A172 (cell line): Measurements from ENCODE around the gene KRT23. TPM values are rescaled to one million over a fixed set of nuclear protein-coding genes. Genes with fewer than 3 reads are reported as not detected.

ENCODE experiments used
- DNase-seq: peaks from one replicate; pipeline ENCODE4 v3.0.0-alpha.2; 2015; ENCODE audit warnings: low spot score
- total RNA-seq: library from RNA; depleted of rRNA; stranded (reverse); fragments of >200 nt; shearing (Covaris generic); gene quantifications from 2 replicates; pipeline ENCODE4 v1.2.3, GENCODE V29; 2014; rRNA removed

KRT23 gene
- not detected in 2 replicates for total RNA-seq

GRCh38 chr17:40937384-40937819 is at the start of gene KRT23:
Gene KRT23, minus strand, starts transcription at chr17:40937646. Its CDS starts 1,043 bp downstream, at chr17:40936603.
- no peak for DNase-seq

GRCh38 chr17:40986920-40987319 is 49.5 kb upstream of the KRT23 start:
- DNase-seq: no peak

GRCh38 chr17:40984226-40984625 is 46.8 kb upstream of the KRT23 start, which contains the start of gene KRT40:
Gene KRT40, minus strand, starts transcription at chr17:40984326. Its CDS starts 53 bp downstream, at chr17:40984273.
- no peak for DNase-seq

DNA sequence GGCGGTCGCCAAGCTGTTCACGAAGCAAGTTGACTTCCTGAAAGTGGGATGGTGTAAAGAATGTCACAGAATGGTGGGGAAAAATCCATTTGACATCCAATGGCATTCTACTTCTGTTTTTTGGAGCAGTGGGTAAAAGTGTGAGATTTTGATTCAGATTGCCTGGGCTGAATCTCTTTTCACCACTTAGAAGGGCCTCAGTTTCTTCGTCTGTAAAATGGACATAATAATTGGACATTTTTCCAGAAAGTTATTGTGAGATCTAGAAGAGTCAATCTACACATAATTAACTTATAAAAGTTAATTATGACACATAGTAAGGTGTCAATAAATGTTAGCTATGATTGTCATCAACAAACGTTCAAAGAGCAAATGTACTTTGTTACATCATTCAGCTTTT is 43.7 kb upstream of the KRT23 start:
- DNase-seq: no peak

- no peak for DNase-seq
These were observed 43.1 kb upstream of the KRT23 start for GRCh38 chr17:40980596-40980995.

- no peak for DNase-seq
These were observed 42.7 kb upstream of the KRT23 start for GRCh38 chr17:40980117-40980516.

DNA sequence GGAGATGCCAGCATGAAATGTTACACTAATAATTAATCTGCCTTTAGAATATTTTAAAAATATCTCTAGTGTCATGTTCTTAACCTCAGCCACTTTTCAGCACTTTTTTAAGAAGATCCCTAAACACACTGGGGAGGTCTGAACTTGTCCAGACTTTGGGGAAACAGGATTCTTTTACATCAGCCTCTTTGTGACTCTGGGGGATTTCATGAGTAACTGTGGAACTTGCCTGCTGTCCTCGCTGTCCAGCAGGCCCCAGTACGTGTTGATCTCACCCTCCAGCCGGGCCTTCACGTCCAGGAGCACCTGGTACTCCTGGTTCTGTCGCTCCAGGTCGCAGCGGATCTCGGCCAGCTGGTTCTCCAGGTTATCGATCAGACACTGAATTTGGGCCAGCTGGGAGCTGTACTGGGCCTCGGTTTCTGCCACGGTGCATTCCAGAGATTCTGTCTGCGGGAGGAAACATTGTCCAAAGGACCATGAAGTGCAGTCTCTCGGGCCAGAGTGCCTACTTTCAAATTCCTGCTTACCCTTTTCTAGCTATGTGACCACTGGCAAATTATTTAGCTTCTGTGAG is 41.2 kb upstream of the KRT23 start:
- no peak for DNase-seq

DNA sequence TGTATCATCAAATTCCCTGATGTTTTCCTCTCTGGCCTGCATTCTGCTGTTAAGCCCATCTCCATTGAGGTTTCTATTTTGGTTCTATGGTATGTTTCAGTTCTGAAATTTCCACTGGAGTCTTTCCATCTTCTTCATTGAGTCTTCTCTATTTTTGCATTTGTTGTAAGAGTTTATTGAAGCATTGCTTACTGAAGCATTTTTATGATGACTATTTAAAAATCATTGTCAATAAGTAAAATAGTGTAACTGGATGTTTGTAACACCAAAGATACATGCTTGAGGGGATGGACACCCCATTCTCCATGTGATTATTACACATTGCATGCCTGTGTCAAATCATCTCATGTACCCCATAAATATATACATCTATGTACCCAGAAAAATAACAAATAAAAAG is 38.1 kb upstream of the KRT23 start:
- DNase-seq: no peak

DNA sequence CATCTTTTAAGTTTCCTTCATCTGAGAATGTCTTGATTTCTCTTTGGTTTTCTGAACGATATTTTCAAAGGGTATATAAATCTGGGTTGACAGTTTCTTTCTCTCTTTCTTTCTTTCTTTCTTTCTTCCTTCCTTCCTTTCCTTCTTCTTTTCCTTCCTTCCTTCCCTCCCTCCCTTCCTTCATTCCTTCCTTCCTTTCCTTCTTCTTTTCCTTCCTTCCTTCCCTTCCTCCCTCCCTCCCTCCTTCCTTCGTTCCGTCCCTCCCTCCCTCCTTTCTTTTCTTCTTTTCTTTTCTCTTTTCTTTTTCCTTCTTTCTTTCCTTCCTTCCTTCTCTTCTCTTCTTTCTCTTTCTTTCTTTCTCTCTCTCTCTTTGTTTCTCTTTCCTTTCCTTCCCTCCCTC is 36.9 kb upstream of the KRT23 start:
- DNase-seq: no peak

GRCh38 chr17:40967582-40967981 is 30.1 kb upstream of the KRT23 start:
- DNase-seq: no peak

DNA sequence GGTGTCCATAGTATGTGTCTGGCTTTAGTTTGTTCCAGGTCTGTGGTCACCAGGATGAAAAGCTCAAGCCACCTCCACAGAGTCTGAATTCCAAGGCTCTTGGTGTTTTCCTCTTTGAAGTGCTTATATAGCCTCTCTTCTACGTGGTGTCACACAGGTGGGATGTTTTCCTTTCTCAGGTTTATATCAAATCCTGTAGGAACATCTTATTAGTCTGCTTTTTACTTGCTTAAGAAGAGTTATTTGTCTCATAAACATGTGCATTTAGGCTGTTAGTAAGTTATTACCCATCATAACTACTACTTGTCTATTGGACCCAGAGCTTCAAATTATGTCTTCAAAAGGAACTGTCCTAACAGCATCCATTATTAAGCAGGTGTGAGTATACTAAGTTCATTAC is 29.4 kb upstream of the KRT23 start, which contains the start of gene KRT39:
KRT39 (minus strand) TSS at position 101 of the 400 bp plus-strand sequence; CDS start at position 9, 92 bp downstream.
- no peak for DNase-seq

- peak; percentile 41 for DNase-seq
These were observed 26.4 kb upstream of the KRT23 start for GRCh38 chr17:40963838-40964237.

DNA sequence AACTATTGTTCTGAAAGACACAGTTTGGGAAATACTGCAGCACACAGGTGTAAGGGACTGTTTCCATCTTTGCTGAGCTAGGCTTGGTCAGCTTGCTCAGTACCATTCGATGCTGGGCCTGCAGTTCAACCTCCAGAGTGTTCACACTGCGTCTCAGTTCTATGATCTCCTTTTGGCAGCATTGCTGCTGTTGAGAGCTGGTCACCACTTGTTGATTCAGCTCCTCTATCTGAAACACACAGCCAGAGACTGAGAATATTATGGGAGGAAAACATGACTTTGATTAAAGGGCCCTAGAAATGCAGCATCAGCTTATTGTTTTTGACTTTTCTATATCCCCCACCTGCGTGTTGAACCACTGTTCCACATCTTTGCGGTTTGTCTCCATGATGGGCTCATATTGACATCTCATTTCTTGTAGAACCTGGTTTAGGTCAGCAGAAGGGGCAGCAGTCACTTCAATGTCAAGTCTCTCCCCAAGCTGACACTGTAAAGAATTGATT is 24.7 kb upstream of the KRT23 start:
- no peak for DNase-seq

- DNase-seq: no peak
These were observed 24.1 kb upstream of the KRT23 start for GRCh38 chr17:40961591-40961990.

DNA sequence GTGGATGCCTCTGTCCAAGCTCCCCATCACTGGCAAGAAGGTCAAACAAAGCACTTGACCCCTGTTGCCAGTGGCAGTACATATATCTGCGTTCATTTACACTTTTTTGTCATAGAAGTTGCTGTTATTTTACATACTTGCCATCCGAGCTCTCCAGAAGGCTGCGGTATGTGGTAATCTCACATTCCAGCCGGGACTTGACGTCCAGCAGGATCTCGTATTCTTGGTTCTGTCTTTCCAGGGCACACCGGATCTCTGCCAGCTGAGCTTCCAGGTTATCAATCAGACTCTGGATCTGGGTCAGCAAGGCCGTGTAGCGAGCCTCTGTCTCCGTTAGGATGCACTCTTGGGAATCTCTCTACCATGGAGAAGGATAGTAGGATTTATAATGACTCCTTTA is 22.7 kb upstream of the KRT23 start:
- no peak for DNase-seq

GRCh38 chr17:40958086-40958953 is 20.9 kb upstream of the KRT23 start:
- no peak for DNase-seq

GRCh38 chr17:40956401-40957254 is 19.2 kb upstream of the KRT23 start:
- peak; percentile 61 for DNase-seq

DNA sequence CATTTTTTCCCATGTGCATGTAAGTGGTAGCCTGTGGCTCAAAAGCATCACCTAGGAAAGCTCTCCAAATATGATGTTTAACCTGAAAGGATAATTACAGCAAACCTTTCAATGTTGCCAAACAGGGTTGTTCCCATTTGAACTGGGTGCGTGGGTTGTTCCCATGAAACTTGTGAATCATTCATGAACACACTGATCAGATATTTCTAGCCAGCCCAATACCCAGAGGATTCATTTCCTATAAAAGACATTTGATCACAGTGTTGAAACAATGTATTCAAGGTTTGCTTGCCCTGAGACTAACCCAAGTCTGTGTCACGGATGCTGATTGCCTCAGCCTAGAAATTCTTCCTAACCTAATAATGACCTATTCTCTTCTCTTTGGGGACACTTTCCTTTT is 16.4 kb upstream of the KRT23 start:
- DNase-seq: no peak

DNA sequence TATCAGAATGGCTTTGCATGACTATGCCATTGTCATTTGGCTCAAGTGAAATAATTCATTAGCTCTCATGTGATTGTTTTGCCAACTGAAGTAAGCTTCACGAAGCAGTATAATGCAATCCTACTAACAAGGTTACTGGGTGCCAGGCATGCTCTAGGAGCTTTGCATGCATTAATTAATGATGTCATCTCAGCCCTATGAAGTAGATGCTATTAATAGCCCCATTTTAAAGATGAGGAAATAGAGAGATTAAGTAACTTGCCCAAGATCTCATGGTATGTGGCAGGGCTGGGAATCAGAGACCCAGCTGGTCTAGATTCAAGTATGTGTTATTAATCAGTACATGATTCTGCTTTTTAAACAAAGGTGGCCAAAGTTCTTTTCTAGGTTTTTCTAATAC is 15.2 kb upstream of the KRT23 start:
- peak; percentile 44 for DNase-seq

DNA sequence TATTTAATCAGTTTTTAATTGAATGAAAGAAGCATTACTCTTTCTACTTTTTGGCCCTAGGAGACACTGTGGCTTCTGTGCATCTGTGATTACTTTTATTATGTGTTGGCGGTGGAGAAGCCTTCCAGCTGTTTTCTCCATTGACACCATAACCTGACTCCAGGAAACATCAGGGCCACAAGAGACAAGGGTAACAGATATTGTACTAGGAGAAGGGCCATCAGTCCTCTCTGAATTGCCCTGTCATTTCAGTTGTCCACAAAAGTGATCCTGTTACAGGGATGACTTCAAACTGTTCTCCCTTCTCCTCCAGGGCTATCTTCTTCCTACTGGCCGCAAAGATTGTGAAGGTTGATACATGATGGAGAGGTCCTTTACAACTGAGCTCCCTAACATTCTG is 14.7 kb upstream of the KRT23 start:
- DNase-seq: no peak

DNA sequence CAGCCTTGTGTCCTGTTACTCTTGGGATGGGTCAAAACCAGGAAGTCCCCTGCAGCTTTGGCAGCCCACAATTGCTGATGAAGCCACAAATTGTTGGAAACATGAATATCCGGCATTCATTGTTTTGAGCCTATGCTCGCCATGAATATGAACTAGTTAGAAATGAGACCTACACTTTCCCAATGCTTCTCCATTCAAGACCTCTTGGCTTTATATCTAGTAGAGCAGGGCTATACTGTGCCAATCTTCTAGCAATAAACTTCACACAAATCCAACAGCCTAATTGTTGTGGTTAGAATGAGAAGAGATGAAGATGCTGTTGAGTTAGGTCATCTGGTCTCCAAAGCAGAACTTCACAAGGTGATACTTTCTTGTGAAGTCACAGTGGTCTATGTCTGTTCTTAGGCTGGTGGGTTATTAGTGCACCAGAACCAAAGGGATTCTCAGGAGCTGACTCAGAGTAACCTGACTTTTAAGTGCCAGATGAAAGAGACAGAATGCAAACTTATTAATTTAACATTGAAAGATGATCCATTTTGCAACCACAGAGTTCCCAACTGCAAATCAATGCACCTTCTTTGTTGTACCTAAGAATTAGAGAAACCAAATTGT is 13.7 kb upstream of the KRT23 start:
- no peak for DNase-seq
